ENCODE measurements around the gene GALNT10.

GALNT10 gene

GRCh38 chr5:154333016-154333415 is 142.5 kb downstream of the GALNT10 start:
- TF ChIP-seq REST (IDR thresholded peaks at IDR 0.05; ENCODE audit: insufficient replicate concordance, low read depth) = no peak
- DNase-seq (ENCODE audit: low read depth in 1 of 2, low spot score in 1 of 2) = no peak
- no peak overlapping the region for H3K27ac ChIP-seq (replicated peaks)
- H3K27me3 ChIP-seq (ENCODE audit: insufficient read depth, poor library complexity, severe bottlenecking) = no peaks in the 10 kb centered on the region
- no peak overlapping the region for H3K4me3 ChIP-seq (replicated peaks; ENCODE audit: insufficient read depth, low read length)

- Histone ChIP-seq H3K4me3 (replicated peaks; ENCODE audit: insufficient read depth, low read length) (no peak overlapping the region), H3K27me3 (ENCODE audit: insufficient read depth, poor library complexity, severe bottlenecking) (no peaks in the 10 kb centered on the region), H3K27ac (replicated peaks) (no peak overlapping the region)
- DNase-seq (ENCODE audit: low read depth in 1 of 2, low spot score in 1 of 2) = no peak
- TF ChIP-seq REST (IDR thresholded peaks at IDR 0.05; ENCODE audit: insufficient replicate concordance, low read depth) (no peak), CTCF (IDR thresholded peaks at IDR 0.05; ENCODE audit: insufficient read depth, low read length) (no peak), POLR2AphosphoS5 (IDR thresholded peaks at IDR 0.05; ENCODE audit: low read depth) (no peak), GABPA (IDR thresholded peaks at IDR 0.05; ENCODE audit: low read depth) (no peak), SPI1 (IDR thresholded peaks at IDR 0.05; ENCODE audit: borderline replicate concordance, low read depth) (no peak)
These were observed 144.0 kb downstream of the GALNT10 start for GRCh38 chr5:154334406-154335064.

GRCh38 chr5:154335065-154335448 is 144.5 kb downstream of the GALNT10 start:
- TF ChIP-seq SPI1 (IDR thresholded peaks at IDR 0.05; ENCODE audit: borderline replicate concordance, low read depth) = no peak
- TF ChIP-seq POLR2AphosphoS5 (IDR thresholded peaks at IDR 0.05; ENCODE audit: low read depth) = no peak
- TF ChIP-seq REST (IDR thresholded peaks at IDR 0.05; ENCODE audit: insufficient replicate concordance, low read depth) = no peak
- no peak for TF ChIP-seq GABPA (IDR thresholded peaks at IDR 0.05; ENCODE audit: low read depth)
- no peak for TF ChIP-seq CTCF (IDR thresholded peaks at IDR 0.05; ENCODE audit: insufficient read depth, low read length)
- no peak for DNase-seq (ENCODE audit: low read depth in 1 of 2, low spot score in 1 of 2)
- Histone ChIP-seq H3K27me3 (ENCODE audit: insufficient read depth, poor library complexity, severe bottlenecking) (no peaks in the 10 kb centered on the region), H3K4me3 (replicated peaks; ENCODE audit: insufficient read depth, low read length) (no peak overlapping the region), H3K27ac (replicated peaks) (no peak overlapping the region)

Measured in HL-60 (cell line).